Measurements from ENCODE around the gene TSSK6.

The TSSK6 gene

GRCh38 chr19:19529783-19530422, 14.6 kb upstream of the TSSK6 start:
- no peak for DNase-seq

- no peak for DNase-seq
Observed at GRCh38 chr19:19528721-19529490, 13.6 kb upstream of the TSSK6 start, which contains the start of gene YJEFN3. YJEFN3 (plus strand) TSS chr19:19528911; CDS start chr19:19528933, 22 bp downstream.

- no peak for DNase-seq
Observed at GRCh38 chr19:19527674-19528625, 12.6 kb upstream of the TSSK6 start.

GRCh38 chr19:19527371-19527656, 12.0 kb upstream of the TSSK6 start:
- no peak for DNase-seq

- DNase-seq = no peak
Observed at GRCh38 chr19:19526581-19527370, 11.4 kb upstream of the TSSK6 start.

- no peak for DNase-seq
Observed at GRCh38 chr19:19525611-19526380, 10.4 kb upstream of the TSSK6 start.

GRCh38 chr19:19524053-19524452, 8.7 kb upstream of the TSSK6 start:
- DNase-seq = no peak

GRCh38 chr19:19523177-19523576, 7.8 kb upstream of the TSSK6 start:
- DNase-seq = no peak

- no peak for DNase-seq
Observed at GRCh38 chr19:19520989-19521388, 5.6 kb upstream of the TSSK6 start.

GRCh38 chr19:19517235-19517619, 1.9 kb upstream of the TSSK6 start:
- no peak for DNase-seq

- DNase-seq = peak; percentile 89
Observed at GRCh38 chr19:19515642-19516519, 533 bp upstream of the TSSK6 start, which contains the start of gene NDUFA13. NDUFA13 (plus strand) TSS chr19:19516225; CDS start chr19:19516239, 14 bp downstream.

- no peak for DNase-seq
Observed at GRCh38 chr19:19514215-19514657, 1.1 kb downstream of the TSSK6 start.

- DNase-seq = no peak
Observed at GRCh38 chr19:19513682-19514081, 1.7 kb downstream of the TSSK6 start.

- DNase-seq = no peak
Observed at GRCh38 chr19:19510432-19510831, 4.9 kb downstream of the TSSK6 start.

- no peak for DNase-seq
Observed at GRCh38 chr19:19508217-19508616, 7.1 kb downstream of the TSSK6 start.

- no peak for DNase-seq
Observed at GRCh38 chr19:19507354-19507753, 8.0 kb downstream of the TSSK6 start.

GRCh38 chr19:19506592-19506991, 8.8 kb downstream of the TSSK6 start:
- no peak for DNase-seq

- DNase-seq = no peak
Observed at GRCh38 chr19:19505669-19506326, 9.6 kb downstream of the TSSK6 start.

GRCh38 chr19:19504754-19505668, 10.3 kb downstream of the TSSK6 start:
- no peak for DNase-seq
